ENCODE measurements around the gene NPC1L1.

The NPC1L1 gene

DNA sequence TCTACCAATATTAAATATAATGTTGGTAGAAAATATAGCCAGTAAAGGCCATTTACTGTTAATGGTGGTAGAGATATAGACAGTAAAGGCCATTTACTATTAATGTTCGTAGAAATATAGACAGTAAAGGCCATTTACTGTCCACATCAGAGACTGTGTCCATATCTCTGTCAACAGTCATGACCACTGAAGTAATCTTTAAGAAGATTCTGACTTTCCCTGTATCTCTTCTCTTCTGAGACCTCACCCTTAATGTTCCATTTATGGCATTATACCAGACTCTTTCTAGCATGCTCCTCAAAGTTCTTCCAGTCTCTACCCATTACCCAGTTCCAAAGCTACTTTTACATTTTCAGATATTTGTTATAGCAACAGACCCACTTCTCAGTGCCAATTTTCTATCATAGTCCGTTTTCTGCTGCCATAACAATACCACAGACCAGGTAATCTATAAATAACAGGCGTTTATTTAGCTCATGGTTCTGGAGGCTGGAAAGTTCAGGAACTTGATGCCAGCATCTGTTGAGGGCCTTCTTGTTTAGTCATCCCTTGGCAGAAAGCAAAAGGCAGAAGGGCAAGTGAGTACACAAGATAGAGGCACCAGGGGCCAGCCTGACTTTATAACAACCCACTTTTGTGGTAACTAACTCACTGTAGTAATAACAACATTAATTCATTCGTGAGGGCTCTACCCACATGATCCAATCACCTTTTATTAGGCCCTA, 42.7 kb downstream of the NPC1L1 start:
- no peak for DNase-seq (ENCODE audit: low spot score)

DNA sequence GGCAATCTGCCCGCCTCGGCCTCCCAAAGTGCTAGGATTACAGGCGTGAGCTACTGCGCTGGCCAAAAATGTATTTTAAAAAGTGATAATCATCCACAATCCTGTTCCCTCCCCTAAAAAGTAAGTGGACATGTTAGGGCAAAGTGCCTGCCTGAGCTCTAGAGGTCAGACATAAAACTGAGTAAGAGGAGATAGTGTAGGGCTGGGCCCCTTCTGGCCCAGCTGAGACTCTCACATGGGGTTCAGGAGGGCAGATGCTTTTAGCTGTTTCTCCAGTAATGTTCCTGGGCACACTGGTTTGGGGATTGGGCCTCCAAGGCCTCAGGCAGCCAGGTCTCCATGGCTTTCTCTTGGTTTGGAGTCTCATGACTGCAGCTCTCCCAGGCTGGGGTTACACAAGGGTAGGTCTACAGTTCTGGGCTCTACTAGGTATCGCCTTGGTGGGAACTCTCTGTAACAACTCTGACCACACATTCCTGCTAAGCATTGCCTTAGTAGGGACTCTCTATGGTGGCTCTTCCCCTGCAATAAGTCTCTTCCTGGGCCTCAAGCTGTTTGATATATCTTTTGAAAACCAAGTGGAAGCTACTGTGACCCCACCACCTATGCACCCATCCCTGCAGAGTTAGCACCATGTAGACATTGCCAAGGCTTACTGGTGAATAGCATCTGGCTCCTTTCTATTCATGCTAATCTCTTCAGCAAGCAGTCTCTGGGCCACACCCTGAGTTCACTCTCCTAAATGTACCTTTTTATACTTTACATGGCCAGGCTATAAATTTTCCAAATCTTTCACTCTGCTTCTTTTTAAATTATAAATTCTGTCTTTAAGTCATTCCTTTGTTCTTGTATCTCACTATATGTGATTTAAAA, 43.7 kb downstream of the NPC1L1 start:
- no peak for DNase-seq (ENCODE audit: low spot score)

DNA sequence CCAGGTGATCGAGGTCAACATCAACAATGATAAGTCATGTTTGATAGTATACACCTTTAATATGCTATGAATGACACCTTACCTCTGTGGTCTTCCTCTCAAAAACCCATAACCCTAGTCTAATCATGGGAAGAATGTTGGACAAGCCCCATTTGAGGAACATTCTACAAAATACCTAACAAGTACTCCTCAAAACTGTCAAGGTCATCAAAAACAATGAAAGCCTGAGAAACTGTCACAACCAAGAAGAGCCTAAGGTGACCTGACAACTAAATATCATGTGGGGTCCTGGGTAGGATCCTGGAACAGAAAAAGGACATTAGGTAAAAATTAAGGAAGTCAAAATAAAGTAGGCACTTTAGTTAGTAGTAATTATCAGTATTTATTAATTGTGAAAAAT, 44.7 kb downstream of the NPC1L1 start:
- DNase-seq (ENCODE audit: low spot score), result no peak

DNA sequence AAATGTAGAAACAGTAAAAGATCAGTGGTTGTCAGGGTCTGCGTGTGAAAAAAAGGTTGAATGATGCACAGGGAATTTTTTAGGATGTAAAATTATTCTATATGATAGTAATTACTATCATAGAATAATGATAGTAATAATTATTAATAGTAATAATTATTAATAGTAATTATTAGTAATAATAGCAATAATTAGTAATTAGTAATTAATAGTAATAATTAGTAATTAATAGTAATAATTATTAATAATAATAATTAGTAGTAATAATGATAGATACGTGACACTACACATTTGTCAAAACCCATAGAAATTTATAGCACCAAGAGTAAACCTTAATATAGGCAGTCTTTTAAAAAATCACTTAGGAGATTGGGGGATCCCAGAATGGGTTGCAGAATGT, 46.2 kb downstream of the NPC1L1 start:
- DNase-seq (ENCODE audit: low spot score), result no peak

DNA sequence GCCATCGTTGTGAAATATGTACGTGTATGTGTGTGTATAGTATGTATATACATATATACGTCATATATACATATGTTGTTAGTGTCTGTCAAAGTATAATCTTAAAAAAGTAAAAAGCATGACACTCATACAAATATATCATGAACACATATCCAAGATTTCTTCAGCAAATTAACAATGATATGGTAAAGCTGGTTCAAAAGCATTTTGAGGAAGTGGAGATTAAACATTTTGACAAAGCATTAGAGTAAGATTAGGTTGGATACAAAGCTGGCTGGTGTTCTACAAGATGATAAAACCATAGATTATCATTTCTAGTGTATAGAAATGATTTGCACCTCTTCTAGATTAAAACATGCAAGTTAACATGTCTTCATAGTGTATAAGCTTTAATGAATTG, 49.9 kb downstream of the NPC1L1 start:
- DNase-seq (ENCODE audit: low spot score), result no peak

DNA sequence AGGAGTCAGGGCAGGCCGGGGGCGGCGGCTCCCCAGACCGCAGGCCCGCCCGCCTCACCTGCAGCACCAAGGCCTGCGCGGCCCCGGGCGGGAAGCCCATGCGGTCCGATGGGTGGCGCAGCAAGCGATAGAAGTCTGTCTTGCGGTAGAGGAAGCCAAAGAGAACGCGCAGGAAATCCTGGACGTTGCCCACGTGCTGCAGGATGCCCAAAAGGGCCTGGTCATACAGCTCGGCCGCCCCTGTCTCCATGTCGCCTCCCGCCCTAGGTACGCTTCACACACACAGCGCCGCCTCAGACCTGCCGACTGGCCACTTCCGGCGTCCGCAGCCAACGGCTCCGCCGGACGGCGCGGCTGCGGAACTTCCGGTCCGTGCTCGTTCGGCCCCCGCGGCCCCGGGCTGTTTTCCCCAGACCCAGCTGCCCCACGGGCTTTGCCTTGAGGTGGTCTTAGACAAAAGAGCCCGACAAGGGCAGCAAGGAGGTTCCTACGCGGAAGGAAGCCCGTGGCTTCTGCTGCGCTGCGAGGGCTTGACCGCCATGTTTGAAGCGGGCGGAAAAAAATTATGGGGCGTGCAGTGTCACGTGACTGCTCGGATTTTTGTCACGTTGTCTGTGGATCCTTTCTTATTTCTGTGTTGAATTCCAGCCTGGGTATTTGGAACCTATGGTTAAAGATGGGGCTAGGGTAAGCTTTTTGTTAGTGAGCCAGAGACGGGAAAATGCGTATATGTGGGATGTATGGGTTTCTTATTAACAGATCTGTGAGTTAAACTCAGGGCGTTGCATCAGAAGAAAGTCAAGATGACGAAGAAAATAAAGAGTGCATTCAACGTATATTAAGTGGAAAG, 50.6 kb downstream of the NPC1L1 start, which contains the start of gene NUDCD3:
NUDCD3 (minus strand) TSS at position 308 of the 850 bp plus-strand sequence; CDS start at position 250, 58 bp downstream.
- DNase-seq (ENCODE audit: low spot score), result peak; percentile 90

DNA sequence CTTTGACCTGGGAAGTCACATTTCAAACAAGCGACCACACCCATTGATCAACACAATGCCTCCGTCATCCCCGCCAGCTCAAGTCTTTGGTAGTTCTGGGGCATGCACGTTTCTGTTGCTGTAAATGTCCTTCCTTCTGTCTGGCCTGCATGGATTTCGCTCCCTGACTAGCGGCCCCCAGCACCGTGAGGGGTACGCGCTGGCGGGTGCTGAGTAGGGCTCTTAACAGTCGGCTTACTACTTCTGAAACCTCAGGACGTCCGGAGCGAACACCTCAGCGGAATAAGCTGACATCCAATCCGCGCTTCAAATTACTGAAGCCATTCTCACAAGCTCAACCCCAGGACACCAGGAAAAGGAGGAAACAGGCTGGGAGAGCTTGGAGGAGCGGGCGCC, 51.2 kb downstream of the NPC1L1 start:
- peak; percentile 48 for DNase-seq (ENCODE audit: low spot score)

DNA sequence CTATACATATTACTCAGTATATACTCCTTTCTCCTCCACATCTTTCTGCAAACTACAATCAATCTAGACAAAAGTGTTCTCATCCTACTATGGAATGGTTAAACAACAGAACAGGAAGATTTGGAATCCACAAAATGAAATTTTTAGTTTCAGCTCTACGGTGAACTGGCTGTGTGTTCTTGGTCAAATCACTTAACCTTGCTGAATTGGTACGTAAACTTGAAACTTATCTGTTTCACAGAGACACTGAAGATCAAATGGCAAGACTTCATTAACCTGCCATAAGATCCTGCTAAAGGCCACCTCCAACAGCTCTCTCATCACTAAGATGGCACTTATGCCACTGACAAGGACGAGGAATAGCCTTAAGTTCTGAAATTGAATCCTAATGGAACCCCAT, 52.2 kb downstream of the NPC1L1 start:
- DNase-seq (ENCODE audit: low spot score), result no peak

DNA sequence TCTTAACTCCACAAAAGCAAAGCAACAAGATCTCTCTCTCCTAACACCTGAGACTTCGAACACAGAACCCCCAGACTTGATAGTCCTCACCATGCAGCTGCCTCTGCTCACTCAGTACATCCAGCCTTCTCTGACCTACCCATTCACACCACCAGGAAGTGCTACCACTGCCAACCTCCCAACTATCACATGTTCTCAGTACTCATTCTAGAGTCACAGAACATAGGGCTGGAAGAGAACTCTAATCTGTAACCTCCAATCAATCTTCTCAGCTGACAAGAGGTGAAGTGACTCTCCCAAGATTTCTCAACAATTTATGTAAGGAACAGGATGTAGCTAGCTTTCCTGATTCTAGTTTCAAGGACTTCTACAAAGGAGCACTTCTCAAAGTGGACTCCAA, 54.4 kb downstream of the NPC1L1 start:
- DNase-seq (ENCODE audit: low spot score), result peak; percentile 75

DNA sequence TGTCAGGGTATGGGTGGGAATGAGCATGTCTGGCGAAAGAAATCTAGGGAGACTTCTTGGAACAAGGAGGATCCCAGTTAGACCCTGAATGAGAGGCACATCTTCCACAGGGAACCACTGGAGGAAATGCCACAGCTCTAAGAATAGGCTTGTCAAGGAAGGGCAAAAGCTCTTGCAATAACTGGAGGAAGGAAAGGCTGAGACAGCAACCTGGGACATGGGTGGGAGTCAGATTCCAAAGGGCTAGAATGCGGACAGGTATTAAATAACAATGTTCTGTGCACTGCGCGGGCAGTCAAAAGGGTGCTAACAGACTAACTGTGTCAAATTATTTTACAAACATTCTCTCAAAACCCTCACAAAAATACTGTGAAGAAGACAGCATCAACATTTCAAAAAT, 55.1 kb downstream of the NPC1L1 start:
- DNase-seq (ENCODE audit: low spot score), result no peak

DNA sequence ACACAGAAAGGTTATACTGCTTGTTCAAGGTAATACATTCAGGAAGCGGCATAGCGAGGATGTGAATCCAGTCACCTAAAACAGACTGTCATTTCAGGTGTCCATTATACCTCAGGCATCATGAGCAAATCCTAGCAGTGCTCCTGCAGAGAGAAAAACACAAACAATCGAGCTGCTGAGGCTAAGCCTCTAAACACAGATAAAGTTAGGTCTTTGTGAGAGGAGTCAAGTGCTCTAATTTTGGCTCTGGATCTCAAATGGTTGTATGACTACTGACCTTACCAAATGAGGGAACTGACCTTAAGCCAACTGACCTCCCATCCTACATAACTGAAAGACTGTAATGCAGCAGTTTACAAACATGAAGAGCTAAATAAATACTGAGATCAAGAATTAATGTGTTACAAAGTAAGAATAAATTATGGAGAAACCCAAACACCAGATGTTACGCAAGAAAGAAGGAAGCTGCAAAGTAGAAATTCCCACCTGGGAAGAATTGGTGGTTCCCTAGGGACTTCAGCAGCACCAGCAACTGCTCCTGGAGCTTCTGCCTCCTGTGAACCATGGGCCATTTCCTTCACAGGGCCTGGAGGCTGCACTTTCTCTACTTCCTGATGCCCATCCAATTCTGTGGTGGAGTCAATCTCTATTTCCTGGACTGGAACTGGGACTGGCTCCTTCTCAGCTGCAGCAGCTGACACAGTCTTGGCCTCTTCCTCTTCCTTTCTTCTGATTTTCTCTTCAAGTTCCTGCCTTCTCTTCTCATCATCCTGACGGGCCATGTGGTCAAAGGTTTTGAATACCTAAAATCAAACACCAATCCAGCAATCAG, 56.4 kb downstream of the NPC1L1 start:
- DNase-seq (ENCODE audit: low spot score), result peak; percentile 28

DNA sequence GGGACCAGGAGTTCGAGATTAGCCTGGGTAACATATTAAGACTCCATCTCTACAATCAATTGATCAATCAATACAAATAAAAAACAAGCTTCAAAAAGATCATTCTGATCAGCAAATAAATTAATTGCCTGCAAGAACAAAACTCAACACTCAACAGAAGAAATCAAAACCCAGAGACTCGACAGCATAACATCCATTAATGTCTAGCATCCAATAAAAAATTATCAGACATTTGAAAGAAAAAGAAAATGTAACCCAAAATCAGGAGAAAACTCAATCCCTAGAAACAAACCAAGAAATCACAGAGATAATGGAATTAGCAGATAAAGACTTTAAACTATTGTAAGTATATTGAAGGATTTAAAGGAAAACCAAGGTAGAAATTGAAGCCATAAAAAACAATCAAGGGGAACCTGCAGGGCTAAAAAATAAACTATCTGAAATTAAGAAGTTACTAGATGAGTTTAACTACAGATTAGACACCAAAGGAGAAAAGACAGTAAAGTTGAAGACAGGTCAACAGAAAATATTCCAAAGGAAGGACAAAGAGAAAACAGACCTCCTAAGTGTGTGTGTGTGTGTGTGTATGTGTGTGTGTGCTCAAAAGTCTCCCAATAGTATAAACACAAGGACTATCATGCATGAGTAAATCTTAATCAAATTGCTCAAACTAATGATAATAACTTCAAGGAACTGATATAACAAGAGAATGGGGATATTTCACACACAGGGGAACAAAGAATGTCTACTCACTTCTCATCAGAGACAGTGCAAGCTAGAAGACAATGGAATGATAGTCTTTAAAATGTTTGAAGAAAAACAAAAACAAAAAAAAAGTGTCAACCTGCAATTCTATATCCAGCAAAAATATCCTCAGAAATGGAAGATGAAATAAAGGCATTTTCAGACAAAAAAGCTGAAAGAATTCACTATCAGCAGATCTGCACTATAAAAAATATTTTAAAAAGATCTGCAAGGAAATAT, 58.3 kb downstream of the NPC1L1 start:
- no peak for DNase-seq (ENCODE audit: low spot score)

DNA sequence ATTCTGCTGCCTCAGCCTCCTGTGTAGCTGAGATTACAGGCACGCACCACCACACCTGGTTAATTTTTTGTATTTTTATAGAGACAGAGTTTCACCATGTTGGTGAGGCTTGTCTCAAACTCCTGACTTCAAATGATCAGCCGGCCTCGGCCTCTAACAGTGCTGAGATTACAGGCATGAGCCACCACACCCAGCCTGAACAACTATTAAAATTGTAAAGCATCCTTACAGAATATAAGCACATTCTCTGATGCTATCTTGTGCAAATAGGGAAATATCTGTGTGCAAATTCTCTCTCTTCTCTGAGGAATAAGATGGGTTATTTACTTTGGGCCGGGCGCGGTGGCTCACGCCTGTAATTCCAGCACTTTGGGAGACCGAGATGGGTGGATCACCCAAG, 63.2 kb downstream of the NPC1L1 start:
- no peak for DNase-seq (ENCODE audit: low spot score)

DNA sequence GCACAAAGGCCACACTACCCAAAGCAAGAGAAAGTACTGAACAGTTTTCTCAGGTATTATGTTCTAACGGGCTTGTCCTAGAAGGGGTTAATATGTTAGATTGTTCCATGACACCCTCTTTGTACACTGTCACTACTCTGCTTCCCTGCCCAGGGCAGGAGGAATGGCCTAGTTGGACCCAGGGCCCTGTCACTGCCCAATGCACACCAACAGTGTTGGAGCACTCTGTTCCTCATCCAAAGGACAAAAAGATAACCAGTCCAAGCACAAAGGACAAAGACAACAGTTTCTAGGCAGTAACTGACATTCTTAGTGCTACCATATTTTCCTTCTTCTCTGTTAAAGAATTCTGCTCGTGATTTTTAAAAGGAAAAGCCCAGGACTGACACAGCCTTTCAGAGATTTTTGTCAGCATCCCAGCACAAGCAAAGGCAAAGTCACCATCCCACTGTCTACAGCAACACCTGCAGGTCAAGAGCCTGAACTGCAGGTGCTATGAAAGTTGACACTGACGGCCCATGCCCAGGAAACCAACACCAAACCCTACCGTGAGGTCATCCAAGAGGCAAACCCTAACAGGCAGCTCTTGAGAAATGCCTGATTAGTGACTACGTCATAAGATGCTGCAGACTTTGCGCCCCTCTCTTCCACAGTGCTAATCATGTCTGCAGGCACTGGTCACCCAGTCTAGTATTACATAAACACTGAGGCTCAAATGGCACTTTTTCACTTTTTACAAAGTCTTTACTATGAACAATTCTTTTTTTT, 63.9 kb downstream of the NPC1L1 start:
- DNase-seq (ENCODE audit: low spot score), result peak; percentile 89

DNA sequence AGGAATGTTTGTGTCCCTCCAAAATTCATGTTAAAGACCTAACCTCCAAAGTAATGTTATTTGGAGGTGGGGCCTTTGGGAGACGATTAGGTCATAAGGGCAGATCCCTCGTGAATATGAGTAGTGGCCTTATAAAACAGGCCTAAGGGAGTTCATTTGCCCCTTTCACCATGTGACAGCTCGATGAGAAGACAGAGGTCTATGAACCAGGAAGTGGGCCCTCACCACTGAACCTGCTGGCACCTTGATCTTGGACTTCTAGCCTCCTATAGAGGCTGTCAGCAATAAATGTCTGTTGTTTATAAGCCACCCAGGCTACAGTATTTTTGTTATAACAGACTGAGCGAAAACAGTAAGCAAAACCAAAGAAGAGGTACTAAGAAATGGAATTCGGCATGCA, 64.8 kb downstream of the NPC1L1 start:
- no peak for DNase-seq (ENCODE audit: low spot score)

DNA sequence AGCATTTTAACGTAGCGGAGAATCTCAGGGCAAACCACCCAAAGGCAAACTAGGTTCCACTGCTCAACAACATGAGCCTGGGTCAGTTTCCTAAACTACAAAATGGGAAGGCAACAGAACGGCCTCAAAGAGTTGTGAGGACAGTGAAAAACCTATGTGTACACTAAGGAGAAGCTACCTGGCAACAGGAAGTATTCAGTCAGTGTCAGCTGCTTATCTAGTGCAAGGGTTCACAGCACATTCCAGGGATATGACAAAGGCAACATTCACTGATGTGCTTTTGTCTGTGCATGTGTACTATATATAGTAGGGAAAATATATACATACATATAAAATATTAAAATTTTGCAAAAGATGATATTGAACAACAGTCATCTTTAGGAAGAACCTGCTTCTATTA, 67.8 kb downstream of the NPC1L1 start:
- DNase-seq (ENCODE audit: low spot score), result peak; percentile 86

DNA sequence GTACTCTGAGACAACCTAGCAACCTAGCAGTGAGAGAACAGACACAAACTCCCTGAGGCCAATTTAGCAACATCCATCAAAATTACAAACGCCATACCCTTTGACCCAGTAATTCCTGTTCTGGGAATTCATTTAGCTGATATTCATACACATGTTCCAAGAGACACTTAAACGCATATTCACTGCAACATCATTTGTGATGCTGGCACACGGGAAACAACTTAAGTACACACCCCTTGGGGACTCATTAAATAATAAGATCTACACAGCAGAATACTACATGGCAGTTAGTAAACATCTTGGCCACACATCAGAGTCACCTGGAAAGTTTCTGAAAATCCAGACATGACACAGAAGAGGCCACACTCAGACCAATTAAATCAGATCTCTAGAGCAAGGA, 68.3 kb downstream of the NPC1L1 start:
- no peak for DNase-seq (ENCODE audit: low spot score)

DNA sequence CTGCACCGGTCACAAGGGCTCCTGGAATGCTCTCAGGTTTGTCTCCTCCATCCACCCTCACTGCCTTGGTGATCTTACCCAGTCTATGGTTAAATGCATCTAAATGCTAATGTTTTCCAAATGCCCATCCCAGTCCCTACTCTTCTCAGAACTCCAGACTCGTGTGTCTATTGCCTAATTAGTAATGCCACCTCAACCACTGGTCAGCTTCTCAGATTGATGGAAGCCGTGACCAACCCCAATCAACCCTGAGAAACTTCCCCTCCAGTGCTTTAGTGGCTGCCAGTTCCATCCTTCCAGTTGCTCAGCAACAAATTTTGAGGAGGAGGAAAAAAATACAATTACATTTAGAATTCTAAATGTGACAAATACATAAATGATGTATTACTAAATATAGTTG, 69.3 kb downstream of the NPC1L1 start:
- DNase-seq (ENCODE audit: low spot score), result peak; percentile 31

DNA sequence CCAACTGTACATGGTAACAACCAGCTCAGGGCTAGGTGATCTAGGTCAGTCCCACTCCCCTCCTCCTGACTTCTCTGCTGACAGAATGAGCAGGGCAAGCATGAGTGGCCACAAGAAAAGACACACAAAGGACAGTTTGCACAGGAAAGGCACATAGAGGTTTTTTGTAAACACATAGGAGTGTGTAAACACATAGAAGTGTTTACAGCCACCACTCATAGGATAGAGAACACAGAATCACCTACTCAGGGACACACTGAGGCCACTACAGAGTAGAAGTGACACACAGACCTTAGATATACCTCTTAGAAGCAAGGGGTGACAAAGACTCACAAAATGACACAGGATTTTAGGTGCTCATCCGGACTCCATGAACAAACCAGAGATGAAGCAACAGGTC, 69.7 kb downstream of the NPC1L1 start:
- DNase-seq (ENCODE audit: low spot score), result no peak
